OCI-LY3 (cell line): ENCODE results near the gene RPS24.
"Not testable (repeated sequence)": the region's sequence is repeated elsewhere in the genome, so short reads cannot be mapped to it uniquely, and the experiment has no call there.

ENCODE experiments used
- H2AFZ ChIP-seq: fragments of 200-600, 300-600 bp; shearing (Covaris generic); 2 replicates; pipeline ENCODE4 v1.6.0; 2014; ENCODE audit warnings: antibody characterized with exemption, low read depth, low read length
- H3K27ac ChIP-seq: fragments of 200-600, 300-600 bp; sonication (generic); 2 replicates; pipeline ENCODE4 v1.5.1; 2014; ENCODE audit warnings: mild to moderate bottlenecking, low read length, moderate library complexity, mixed read lengths
- H3K27me3 ChIP-seq: fragments of 200-600, 300-600 bp; sonication (generic); 2 replicates; pipeline ENCODE4 v1.6.1; 2014; ENCODE audit warnings: low read depth, low read length, mixed read lengths
- H3K36me3 ChIP-seq: fragments of 200-600, 300-600 bp; sonication (generic); replicated peaks from 2 replicates; pipeline ENCODE3; 2014; ENCODE audit warnings: low read depth, low read length, mixed read lengths
- H3K4me1 ChIP-seq: fragments of 300-600, 200-600 bp; sonication (generic); 2 replicates; pipeline ENCODE4 v1.6.1; 2014; ENCODE audit warnings: low read length, mixed read lengths
- H3K4me2 ChIP-seq: fragments of 200-600, 300-600 bp; sonication (generic); 2 replicates; pipeline ENCODE4 v1.6.1; 2014; ENCODE audit warnings: low read length, mixed read lengths
- H3K4me3 ChIP-seq: fragments of 300-600, 200-600 bp; sonication (generic); 2 replicates; pipeline ENCODE4 v1.5.1; 2014; ENCODE audit warnings: antibody characterized with exemption, mild to moderate bottlenecking, low read length, moderate library complexity
- H3K79me2 ChIP-seq: fragments of 300-600, 200-600 bp; shearing (Covaris generic); 2 replicates; pipeline ENCODE4 v1.6.1; 2014; ENCODE audit warnings: mild to moderate bottlenecking, low read length, mixed read lengths
- H3K9ac ChIP-seq: fragments of 300-600, 200-600 bp; shearing (Covaris generic); 2 replicates; pipeline ENCODE4 v1.6.0; 2014; ENCODE audit warnings: mild to moderate bottlenecking, low read length, moderate library complexity
- H3K9me3 ChIP-seq: fragments of 200-600, 300-600 bp; shearing (Covaris generic); 2 replicates; pipeline ENCODE4 v1.6.1; 2014; ENCODE audit warnings: low read length, mixed read lengths; ENCODE audit not compliant: insufficient read depth
- H4K20me1 ChIP-seq: fragments of 200-600, 300-600 bp; sonication (generic); 2 replicates; pipeline ENCODE4 v1.6.1; 2016; ENCODE audit warnings: low read length, mixed read lengths; ENCODE audit not compliant: insufficient read depth
- CTCF ChIP-seq: fragments of 200-600, 300-600 bp; sonication (generic); IDR thresholded peaks from 2 replicates; pipeline ENCODE4 v1.5.1; 2014; ENCODE audit warnings: antibody characterized with exemption, low read length, low read depth
- EZH2phosphoT487 ChIP-seq: fragments of 200-600 bp; shearing (Covaris generic); IDR thresholded peaks from 2 replicates; pipeline ENCODE4 v1.6.1; 2018; ENCODE audit warnings: antibody characterized with exemption, mixed run types, low read depth

Gene RPS24

DNA sequence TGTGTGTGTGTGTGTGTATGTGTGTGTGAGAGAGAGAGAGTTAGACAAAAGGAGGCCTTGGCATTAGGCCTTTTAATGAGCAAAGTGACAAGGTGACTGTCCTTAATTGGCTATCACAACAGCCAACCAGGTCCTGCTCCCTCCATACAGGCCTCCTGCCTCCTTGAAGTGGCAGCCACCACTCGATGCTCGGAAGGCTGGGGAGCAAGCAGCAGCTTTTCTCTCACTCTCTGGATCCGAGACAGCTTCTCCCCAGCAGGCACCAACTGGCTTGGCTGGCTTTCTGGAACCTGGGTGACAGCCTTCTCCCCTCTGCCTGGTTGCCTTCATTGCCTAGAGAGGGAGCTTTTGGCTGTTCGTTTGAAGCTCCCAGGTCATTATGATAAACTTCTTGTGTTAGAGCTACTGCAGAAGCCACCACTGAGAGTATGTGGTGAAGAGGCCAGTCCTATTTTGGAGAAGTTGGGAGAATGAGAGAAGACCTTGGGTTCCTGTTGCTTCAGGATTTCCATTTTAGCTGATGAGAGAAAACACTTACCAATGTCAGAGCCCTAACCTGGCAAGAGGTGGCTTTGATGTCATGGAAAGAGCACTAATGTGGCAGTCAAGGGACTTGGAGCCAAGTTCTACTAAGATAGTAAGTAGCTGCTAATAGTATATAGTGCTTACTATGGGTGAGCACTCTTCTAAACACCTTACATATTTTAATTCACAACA, 37.6 kb downstream of the RPS24 start:
- Histone ChIP-seq H3K4me3 (no peak overlapping the region), H3K9me3 (no peaks in the 10 kb centered on the region), H3K9ac (no peak overlapping the region), H2AFZ (no peak overlapping the region), H3K79me2 (no peaks in the 10 kb centered on the region), H3K27ac (no peak overlapping the region), H3K4me1 (no peaks in the 10 kb centered on the region), H3K4me2 (no peak overlapping the region), H4K20me1 (no peaks in the 10 kb centered on the region), H3K36me3 (no peaks in the 10 kb centered on the region), H3K27me3 (no peaks in the 10 kb centered on the region)
- TF ChIP-seq CTCF (no peak), EZH2phosphoT487 (no peak)

GRCh38 chr10:78071857-78072179, 38.2 kb downstream of the RPS24 start:
- H3K9ac ChIP-seq, result no peak overlapping the region
- H4K20me1 ChIP-seq, result no peaks in the 10 kb centered on the region
- no peaks in the 10 kb centered on the region for H3K4me1 ChIP-seq
- no peak overlapping the region for H3K4me2 ChIP-seq
- H3K4me3 ChIP-seq, result no peak overlapping the region
- no peak overlapping the region for H2AFZ ChIP-seq
- H3K36me3 ChIP-seq, result no peaks in the 10 kb centered on the region
- H3K9me3 ChIP-seq, result no peaks in the 10 kb centered on the region
- H3K27ac ChIP-seq, result no peak overlapping the region
- H3K79me2 ChIP-seq, result no peaks in the 10 kb centered on the region
- TF ChIP-seq EZH2phosphoT487 (no peak), CTCF (no peak)
- no peaks in the 10 kb centered on the region for H3K27me3 ChIP-seq

GRCh38 chr10:78072504-78072903, 38.8 kb downstream of the RPS24 start:
- Histone ChIP-seq H3K4me1 (no peaks in the 10 kb centered on the region), H3K4me3 (no peak overlapping the region), H3K27ac (no peak overlapping the region), H4K20me1 (no peaks in the 10 kb centered on the region), H3K4me2 (no peak overlapping the region), H3K27me3 (no peaks in the 10 kb centered on the region), H2AFZ (no peak overlapping the region), H3K36me3 (no peaks in the 10 kb centered on the region), H3K9me3 (no peaks in the 10 kb centered on the region), H3K79me2 (no peaks in the 10 kb centered on the region), H3K9ac (no peak overlapping the region)
- TF ChIP-seq EZH2phosphoT487 (no peak), CTCF (no peak)

DNA sequence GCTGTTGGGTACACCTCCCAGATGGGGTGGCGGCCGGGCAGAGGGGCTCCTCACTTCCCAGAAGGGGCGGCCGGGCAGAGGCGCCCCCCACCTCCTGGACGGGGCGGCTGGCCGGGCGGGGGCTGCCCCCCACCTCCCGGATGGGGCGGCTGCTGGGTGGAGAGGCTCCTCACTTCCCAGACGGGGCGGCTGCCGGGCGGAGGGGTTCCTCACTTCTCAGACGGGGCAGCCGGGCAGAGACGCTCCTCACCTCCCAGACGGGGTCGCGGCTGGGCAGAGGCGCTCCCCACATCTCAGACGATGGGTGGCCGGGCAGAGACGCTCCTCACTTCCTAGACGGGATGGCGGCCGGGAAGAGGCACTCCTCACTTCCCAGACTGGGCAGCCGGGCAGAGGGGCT, 42.1 kb downstream of the RPS24 start:
- H3K9ac ChIP-seq, H3K4me3 ChIP-seq, H4K20me1 ChIP-seq, H2AFZ ChIP-seq, H3K4me2 ChIP-seq, H3K9me3 ChIP-seq, H3K79me2 ChIP-seq, H3K4me1 ChIP-seq, H3K36me3 ChIP-seq, H3K27me3 ChIP-seq, H3K27ac ChIP-seq: not testable (repeated sequence)
